Neuronal stem cell (in vitro differentiated cells): ENCODE measurements around the gene HSCB.

Source experiments
- DNase-seq: peaks from one replicate; pipeline ENCODE4 v3.0.0-alpha.2; 2013; ENCODE audit warnings: low spot score
- H2AFZ ChIP-seq: one replicate; pipeline ENCODE4 v1.6.1; 2013; ENCODE audit warnings: mild to moderate bottlenecking, low read length, inconsistent platforms
- H2AK5ac ChIP-seq: 2 replicates; pipeline ENCODE4 v1.6.1; 2013; ENCODE audit warnings: low read depth, mild to moderate bottlenecking, inconsistent platforms, low read length, moderate library complexity, mixed read lengths
- H2BK120ac ChIP-seq: 2 replicates; pipeline ENCODE4 v1.6.1; 2013; ENCODE audit warnings: low read depth, mild to moderate bottlenecking, inconsistent platforms, low read length, moderate library complexity, mixed read lengths
- H2BK12ac ChIP-seq: one replicate; pipeline ENCODE4 v1.6.1; 2013; ENCODE audit warnings: low read length, inconsistent platforms
- H2BK15ac ChIP-seq: 2 replicates; pipeline ENCODE4 v1.6.1; 2013; ENCODE audit warnings: mild to moderate bottlenecking, low read length, inconsistent platforms, mixed read lengths
- H2BK5ac ChIP-seq: one replicate; pipeline ENCODE4 v1.6.1; 2013; ENCODE audit warnings: inconsistent platforms, mild to moderate bottlenecking, low read length, moderate library complexity
- H3K14ac ChIP-seq: one replicate; pipeline ENCODE4 v1.6.1; 2013; ENCODE audit warnings: low read length, inconsistent platforms
- H3K18ac ChIP-seq: 2 replicates; pipeline ENCODE4 v1.6.1; 2013; ENCODE audit warnings: low read length, inconsistent platforms
- H3K23ac ChIP-seq: 2 replicates; pipeline ENCODE4 v1.6.1; 2013; ENCODE audit warnings: low read depth, mild to moderate bottlenecking, mixed read lengths, low read length, inconsistent platforms; ENCODE audit not compliant: poor library complexity
- H3K27ac ChIP-seq: replicated peaks from 3 replicates; pipeline ENCODE4 v1.5.1; 2013; ENCODE audit warnings: low read length, inconsistent platforms
- H3K27me3 ChIP-seq, 3 experiments: 2 replicates each; pipeline ENCODE4 v1.6.1; 2013; ENCODE audit warnings: low read length in 3 of 3, mild to moderate bottlenecking in 2 of 3, inconsistent platforms in 1 of 3, low read depth in 1 of 3, mixed read lengths in 1 of 3, moderate library complexity in 1 of 3; ENCODE audit not compliant: control insufficient read depth in 3 of 3, insufficient read depth in 3 of 3
- H3K36me3 ChIP-seq, 2 donors: replicated peaks in 1 of 2; 2 replicates each; pipeline ENCODE4 v1.6.1; 2013; ENCODE audit warnings: low read length in 2 of 2; ENCODE audit not compliant: control insufficient read depth in 2 of 2, insufficient read depth in 2 of 2
- H3K4ac ChIP-seq: 2 replicates; pipeline ENCODE4 v1.6.1; 2013; ENCODE audit warnings: inconsistent platforms, mild to moderate bottlenecking, low read length, moderate library complexity
- H3K4me1 ChIP-seq, 2 donors: 1 replicate in 1 of 2; 2 replicates in 1 of 2; pipeline ENCODE4 v1.6.1; 2013; ENCODE audit warnings: low read length in 2 of 2, low read depth in 1 of 2; ENCODE audit not compliant: control insufficient read depth in 2 of 2, insufficient read depth in 1 of 2
- H3K4me2 ChIP-seq: one replicate; pipeline ENCODE4 v1.6.1; 2013; ENCODE audit warnings: mild to moderate bottlenecking, low read length, inconsistent platforms; ENCODE audit not compliant: insufficient read depth, poor library complexity, severe bottlenecking
- H3K4me3 ChIP-seq, 2 donors: 2 replicates each; pipeline ENCODE4 v1.5.1; 2013; ENCODE audit warnings: low read length in 2 of 2, mild to moderate bottlenecking in 2 of 2, inconsistent platforms in 1 of 2, moderate library complexity in 1 of 2
- H3K79me1 ChIP-seq: one replicate; pipeline ENCODE4 v1.6.1; 2013; ENCODE audit warnings: low read depth, mild to moderate bottlenecking, inconsistent platforms, low read length, moderate library complexity
- H3K9ac ChIP-seq: one replicate; pipeline ENCODE4 v1.6.1; 2013; ENCODE audit warnings: mild to moderate bottlenecking, low read depth, low read length, inconsistent platforms; ENCODE audit not compliant: poor library complexity
- H3K9me3 ChIP-seq, 2 donors: replicated peaks in 1 of 2; 2 replicates each; pipeline versions ENCODE3 to v1.6.1; 2013; ENCODE audit warnings: low read length in 2 of 2, mild to moderate bottlenecking in 2 of 2, inconsistent platforms in 1 of 2, low read depth in 1 of 2, mixed read lengths in 1 of 2, moderate library complexity in 1 of 2; ENCODE audit not compliant: control insufficient read depth in 2 of 2, insufficient read depth in 1 of 2
- H4K8ac ChIP-seq: one replicate; pipeline ENCODE4 v1.6.1; 2013; ENCODE audit warnings: low read depth, mild to moderate bottlenecking, inconsistent platforms, low read length, moderate library complexity
- H4K91ac ChIP-seq: one replicate; pipeline ENCODE4 v1.6.1; 2013; ENCODE audit warnings: low read length, low read depth, mild to moderate bottlenecking, inconsistent platforms; ENCODE audit not compliant: poor library complexity
- WGBS, 2 donors: extraction: QIAGEN DNeasy Blood & Tissue Kit; methylation state at CpG; one replicate each; pipeline ENCODE4 v1.1.7; 2013; ENCODE audit warnings: missing lambda C conversion rate in 2 of 2, mixed read lengths in 1 of 2; ENCODE audit not compliant: insufficient read length in 2 of 2, insufficient replicate concordance in 1 of 2; ENCODE audit errors: extremely low coverage in 2 of 2; 5-methylcytosine and 5-hydroxymethylcytosine counted together

HSCB gene

DNA sequence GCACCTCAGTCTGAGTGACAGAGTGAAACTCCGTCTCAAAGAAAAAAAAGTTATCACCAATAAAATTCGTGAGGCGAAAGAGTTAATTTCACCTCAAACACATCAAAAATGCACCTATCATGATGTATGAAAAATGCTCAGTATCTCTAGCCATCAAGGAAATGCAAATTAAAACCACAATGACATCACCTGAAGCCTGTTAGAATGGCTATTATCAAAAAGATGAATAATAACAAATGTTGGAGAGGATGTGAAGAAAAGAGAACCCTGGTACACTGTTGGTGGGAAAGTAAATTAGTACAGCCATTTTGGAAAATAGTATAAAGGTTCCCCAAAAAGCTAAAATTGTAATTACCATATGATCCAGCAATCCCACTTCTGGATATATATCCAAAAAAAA is 23.8 kb upstream of the HSCB start:
- Histone ChIP-seq H3K4me2 (no peak overlapping the region), H3K4ac (no peak overlapping the region), H2BK12ac (no peak overlapping the region), H2BK15ac (no peak overlapping the region), H3K27me3 (no peaks in the 10 kb centered on the region), H3K18ac (no peak overlapping the region), H3K4me3 (no peak overlapping the region), H2AK5ac (no peak overlapping the region), H3K9ac (no peak overlapping the region), H3K36me3 (peaks cover 10 to 73% of the 10 kb centered on the region in 2 donors), H4K91ac (no peak overlapping the region), H2AFZ (no peak overlapping the region), H3K27ac (no peak overlapping the region), H3K4me1 (no peaks in the 10 kb centered on the region), H3K23ac (no peak overlapping the region), H3K9me3 (peaks cover 0 to 6% of the 10 kb centered on the region in 2 donors), H3K14ac (no peak overlapping the region), H4K8ac (no peak overlapping the region), H3K79me1 (no peaks in the 10 kb centered on the region), H2BK120ac (no peak overlapping the region), H2BK5ac (no peak overlapping the region)
- no CpG with 5 or more reads among the region's 3 CpGs for WGBS, 2 donors
- no peak for DNase-seq

DNA sequence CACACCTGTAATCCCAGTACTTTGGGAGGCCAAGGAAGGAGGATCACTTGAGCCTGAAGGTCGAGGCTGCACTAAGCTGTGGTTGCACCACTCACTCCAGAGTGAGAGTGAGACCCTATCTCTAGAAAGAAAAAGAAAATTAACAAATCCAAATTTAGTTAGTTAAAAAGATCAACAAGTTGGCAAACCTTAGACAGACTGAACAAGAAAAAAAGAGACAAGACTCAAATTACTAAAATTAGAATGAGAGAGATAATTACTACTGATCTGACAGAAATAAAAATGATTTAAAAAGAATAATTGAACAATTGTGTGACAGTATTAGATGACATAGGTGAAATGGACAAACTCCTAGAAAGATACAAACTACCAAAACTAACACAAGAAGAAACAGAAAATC is 13.8 kb upstream of the HSCB start:
- Histone ChIP-seq H3K14ac (no peak overlapping the region), H3K9ac (no peak overlapping the region), H2BK12ac (no peak overlapping the region), H3K4me1 (no peaks in the 10 kb centered on the region), H2AFZ (no peak overlapping the region), H4K91ac (no peak overlapping the region), H3K4me2 (no peak overlapping the region), H3K18ac (no peak overlapping the region), H3K4me3 (no peak overlapping the region), H3K36me3 (peaks cover 4 to 78% of the 10 kb centered on the region in 2 donors), H2BK120ac (no peak overlapping the region), H3K9me3 (no peaks in the 10 kb centered on the region), H3K27ac (no peak overlapping the region), H3K79me1 (peaks cover 3% of the 10 kb centered on the region), H4K8ac (no peak overlapping the region), H2BK5ac (no peak overlapping the region), H3K4ac (no peak overlapping the region), H3K27me3 (no peaks in the 10 kb centered on the region), H2AK5ac (no peak overlapping the region), H3K23ac (no peak overlapping the region), H2BK15ac (no peak overlapping the region)
- DNase-seq: no peak
- no CpG with 5 or more reads among the region's 1 CpG for WGBS, 2 donors

DNA sequence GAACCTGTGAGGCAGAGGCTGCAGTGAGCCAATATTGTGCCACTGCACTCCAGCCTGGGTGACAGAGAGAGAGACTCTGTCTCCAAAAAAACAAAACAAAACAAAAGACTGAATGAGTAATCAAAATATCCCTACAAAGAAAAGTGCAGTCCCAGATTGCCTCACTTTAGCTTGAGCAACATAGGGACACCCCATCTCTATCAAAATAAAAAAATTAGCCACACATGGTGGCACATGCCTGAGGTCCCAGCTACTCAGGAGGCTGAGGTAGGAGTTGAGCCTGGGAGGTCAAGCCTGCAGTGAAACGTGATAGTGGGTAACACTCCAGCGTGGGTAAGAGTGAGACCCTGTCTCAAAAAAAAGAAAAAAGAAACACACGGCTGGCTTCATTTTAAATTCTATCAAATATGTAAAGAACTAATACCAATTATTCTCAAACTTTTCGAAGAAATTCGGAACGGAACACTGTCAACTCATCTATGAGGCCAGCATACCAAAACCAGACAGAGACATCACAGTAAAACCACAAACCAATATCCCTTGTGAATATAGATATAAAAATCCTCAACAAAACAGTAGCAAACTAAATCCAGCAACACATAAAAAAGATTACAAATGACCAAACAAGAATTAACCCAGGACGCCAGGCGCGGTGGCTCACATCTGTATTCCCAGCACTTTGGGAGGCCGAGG is 13.1 kb upstream of the HSCB start:
- Histone ChIP-seq H2BK120ac (no peak overlapping the region), H3K18ac (no peak overlapping the region), H3K23ac (no peak overlapping the region), H2BK5ac (no peak overlapping the region), H3K36me3 (peaks cover 6 to 81% of the 10 kb centered on the region in 2 donors), H3K9ac (no peak overlapping the region), H4K8ac (no peak overlapping the region), H3K4me2 (no peak overlapping the region), H3K27ac (no peak overlapping the region), H3K27me3 (no peaks in the 10 kb centered on the region), H2AFZ (no peak overlapping the region), H3K14ac (no peak overlapping the region), H3K9me3 (no peaks in the 10 kb centered on the region), H3K4me1 (no peaks in the 10 kb centered on the region), H2BK12ac (no peak overlapping the region), H3K79me1 (peaks cover 3% of the 10 kb centered on the region), H4K91ac (no peak overlapping the region), H3K4ac (no peak overlapping the region), H2AK5ac (no peak overlapping the region), H3K4me3 (no peak overlapping the region), H2BK15ac (no peak overlapping the region)
- no CpG with 5 or more reads among the region's 10 CpGs for WGBS, 2 donors
- DNase-seq: no peak

- no peak overlapping the region for H3K4me2 ChIP-seq
- no peak overlapping the region for H3K4me3 ChIP-seq
- no peak overlapping the region for H3K9ac ChIP-seq
- DNase-seq: no peak
- no peak overlapping the region for H3K14ac ChIP-seq
- no peak overlapping the region for H2AK5ac ChIP-seq
- H2BK12ac ChIP-seq: no peak overlapping the region
- no peak overlapping the region for H3K27ac ChIP-seq
- peaks cover 11 to 79% of the 10 kb centered on the region in 2 donors for H3K36me3 ChIP-seq
- no peaks in the 10 kb centered on the region for H3K27me3 ChIP-seq
- H2BK120ac ChIP-seq: no peak overlapping the region
- H3K18ac ChIP-seq: no peak overlapping the region
- no peak overlapping the region for H2BK15ac ChIP-seq
- no peak overlapping the region for H3K4ac ChIP-seq
- H3K79me1 ChIP-seq: peaks cover 3% of the 10 kb centered on the region
- no peak overlapping the region for H2BK5ac ChIP-seq
- H3K4me1 ChIP-seq: no peaks in the 10 kb centered on the region
- no CpG with 5 or more reads among the region's 3 CpGs for WGBS, 2 donors
- no peak overlapping the region for H4K91ac ChIP-seq
- H3K9me3 ChIP-seq: no peaks in the 10 kb centered on the region
- H2AFZ ChIP-seq: no peak overlapping the region
- H4K8ac ChIP-seq: no peak overlapping the region
- no peak overlapping the region for H3K23ac ChIP-seq
Observed at GRCh38 chr22:28730179-28730578, 11.7 kb upstream of the HSCB start.
